Right atrium auricular region (tissue), 2 donors: ENCODE data around the gene VPS13C. TPM values are rescaled to one million over a fixed set of nuclear protein-coding genes. Genes with fewer than 3 reads are reported as not detected.

ENCODE experiments used
- DNase-seq: peaks from one replicate; pipeline ENCODE4 v3.0.0-alpha.2; 2019; ENCODE audit warnings: low spot score
- H3K27ac ChIP-seq, 2 donors: fragments of 200-600 bp; sonication (generic); 1 replicate in 1 of 2; 2 replicates in 1 of 2; pipeline ENCODE4 v1.5.1; 2016 to 2019
- H3K27me3 ChIP-seq, 2 donors: fragments of 200-600 bp; sonication (generic); one replicate each; pipeline versions ENCODE4 v1.5.1 to v1.6.0; 2017 to 2019
- H3K36me3 ChIP-seq: fragments of 200-600 bp; sonication (generic); one replicate; pipeline ENCODE4 v1.5.1; 2016
- H3K4me1 ChIP-seq, 2 donors: fragments of 200-600 bp; sonication (generic); one replicate each; pipeline versions ENCODE4 v1.5.1 to v1.6.0; 2017 to 2019
- H3K4me3 ChIP-seq, 2 donors: fragments of 200-600 bp; sonication (generic); 1 replicate in 1 of 2; 2 replicates in 1 of 2; pipeline ENCODE4 v1.5.1; 2017 to 2019; ENCODE audit warnings: mild to moderate bottlenecking in 1 of 2, moderate library complexity in 1 of 2
- H3K9me3 ChIP-seq, 2 donors: fragments of 200-600 bp; sonication (generic); one replicate each; pipeline ENCODE4 v1.5.1; 2019
- total RNA-seq, 2 donors: library from RNA; depleted of rRNA; stranded (reverse); fragments of >200 nt; gene quantifications; one replicate each; pipeline ENCODE4 v1.1.0, GENCODE V29; 2016
- TF ChIP-seq, protein P1 (sequence below), 2 donors: fragments of 200-600 bp; sonication (generic); IDR thresholded peaks; one replicate each; pipeline ENCODE4 v1.5.1; 2019; ENCODE audit warnings: antibody characterized with exemption in 2 of 2

Gene VPS13C
- total RNA-seq, 2 donors from 2014 or later, result 30.3 to 41.9 TPM

DNA sequence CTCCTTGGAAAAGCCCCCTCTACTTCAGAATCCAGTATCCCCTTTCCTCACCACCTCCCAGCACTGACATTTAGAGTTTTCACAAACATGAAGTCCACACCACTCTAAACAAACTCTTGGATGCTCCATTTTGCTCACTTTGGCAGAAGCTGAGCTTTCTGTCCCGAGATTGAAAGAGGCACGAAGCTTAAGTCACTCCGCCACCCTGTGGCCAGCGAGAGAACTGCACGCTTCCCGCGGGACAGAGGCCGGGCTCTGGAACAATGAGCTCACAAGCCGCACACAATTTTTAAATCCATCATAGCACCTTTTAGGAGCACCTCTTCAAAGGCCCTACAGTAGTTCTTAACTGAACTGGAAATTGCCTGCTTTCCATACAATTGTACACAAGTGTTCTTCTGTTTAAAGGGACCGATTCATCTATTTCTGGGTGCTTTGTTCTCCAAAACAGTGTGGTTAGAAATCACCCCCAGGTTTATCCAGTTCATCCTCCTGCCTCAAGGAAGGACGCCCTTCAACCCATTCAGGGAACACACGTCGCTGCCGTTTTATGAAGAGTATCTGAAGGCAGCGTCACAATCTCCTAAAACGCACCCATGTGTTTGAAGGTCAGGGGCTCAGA, 226.1 kb downstream of the VPS13C start:
- peak; percentile 92 for DNase-seq
- no peaks in the 10 kb centered on the region for H3K9me3 ChIP-seq
- H3K4me3 ChIP-seq, result no peak overlapping the region
- H3K36me3 ChIP-seq, result no peaks in the 10 kb centered on the region
- no peak overlapping the region for H3K27ac ChIP-seq
- TF ChIP-seq, protein P1, sequence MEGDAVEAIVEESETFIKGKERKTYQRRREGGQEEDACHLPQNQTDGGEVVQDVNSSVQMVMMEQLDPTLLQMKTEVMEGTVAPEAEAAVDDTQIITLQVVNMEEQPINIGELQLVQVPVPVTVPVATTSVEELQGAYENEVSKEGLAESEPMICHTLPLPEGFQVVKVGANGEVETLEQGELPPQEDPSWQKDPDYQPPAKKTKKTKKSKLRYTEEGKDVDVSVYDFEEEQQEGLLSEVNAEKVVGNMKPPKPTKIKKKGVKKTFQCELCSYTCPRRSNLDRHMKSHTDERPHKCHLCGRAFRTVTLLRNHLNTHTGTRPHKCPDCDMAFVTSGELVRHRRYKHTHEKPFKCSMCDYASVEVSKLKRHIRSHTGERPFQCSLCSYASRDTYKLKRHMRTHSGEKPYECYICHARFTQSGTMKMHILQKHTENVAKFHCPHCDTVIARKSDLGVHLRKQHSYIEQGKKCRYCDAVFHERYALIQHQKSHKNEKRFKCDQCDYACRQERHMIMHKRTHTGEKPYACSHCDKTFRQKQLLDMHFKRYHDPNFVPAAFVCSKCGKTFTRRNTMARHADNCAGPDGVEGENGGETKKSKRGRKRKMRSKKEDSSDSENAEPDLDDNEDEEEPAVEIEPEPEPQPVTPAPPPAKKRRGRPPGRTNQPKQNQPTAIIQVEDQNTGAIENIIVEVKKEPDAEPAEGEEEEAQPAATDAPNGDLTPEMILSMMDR (IDR thresholded peaks at IDR 0.05), result peak; percentile 94 to 99
- H3K27me3 ChIP-seq, result no peaks in the 10 kb centered on the region
- H3K4me1 ChIP-seq, result peaks cover 0 to 8% of the 10 kb centered on the region in 2 donors

DNA sequence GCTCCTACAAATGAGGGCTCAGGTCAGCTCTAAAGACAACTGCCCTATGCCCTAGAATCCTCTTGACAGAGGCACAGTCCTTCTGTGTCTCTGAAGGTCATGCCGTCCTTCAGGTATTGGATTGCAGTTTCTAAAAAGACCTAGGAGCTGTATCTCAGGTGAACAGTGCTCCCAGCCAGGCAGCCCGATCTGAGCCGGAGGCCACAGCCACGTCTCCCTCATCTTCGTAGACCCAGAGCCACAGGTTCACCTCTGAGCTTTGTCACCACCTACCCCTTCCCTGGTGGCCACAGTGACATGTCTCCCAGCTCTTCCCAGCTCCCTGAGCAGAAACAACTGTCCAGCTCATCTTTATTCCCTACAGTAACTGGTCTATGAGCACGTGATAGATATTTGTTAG, 228.0 kb downstream of the VPS13C start:
- no peak overlapping the region for H3K27ac ChIP-seq
- TF ChIP-seq, protein P1 (IDR thresholded peaks at IDR 0.05), result no peak

DNA sequence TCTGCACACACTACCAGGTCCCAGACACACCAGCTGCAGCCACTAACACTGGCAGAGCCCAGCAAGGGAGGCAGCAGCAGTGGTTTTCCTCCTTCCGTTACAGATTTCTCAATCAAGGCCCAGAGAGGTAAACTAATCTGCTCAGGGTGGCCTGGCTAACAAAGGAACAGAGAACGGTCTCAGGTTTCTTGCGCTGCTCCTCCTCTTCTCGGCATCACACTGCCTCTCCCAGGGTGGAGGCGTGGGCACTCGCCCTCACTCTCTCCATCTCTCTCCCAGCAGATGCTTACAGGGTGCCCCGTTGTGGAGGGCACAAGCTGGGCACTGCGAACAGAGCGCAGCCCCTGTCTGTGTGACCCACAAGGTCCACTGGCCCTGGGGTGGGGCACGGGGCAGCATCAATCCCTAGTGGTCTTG, 228.7 kb downstream of the VPS13C start:
- H3K4me3 ChIP-seq, result no peak overlapping the region
- DNase-seq, result no peak

More for the DNA sequence above, 228.0 kb downstream of the VPS13C start:
- DNase-seq, result no peak
- H3K27me3 ChIP-seq, result no peaks in the 10 kb centered on the region
- no peak overlapping the region for H3K4me3 ChIP-seq
- H3K4me1 ChIP-seq, result peaks cover 0 to 8% of the 10 kb centered on the region in 2 donors
- H3K36me3 ChIP-seq, result no peaks in the 10 kb centered on the region
- no peaks in the 10 kb centered on the region for H3K9me3 ChIP-seq

DNA sequence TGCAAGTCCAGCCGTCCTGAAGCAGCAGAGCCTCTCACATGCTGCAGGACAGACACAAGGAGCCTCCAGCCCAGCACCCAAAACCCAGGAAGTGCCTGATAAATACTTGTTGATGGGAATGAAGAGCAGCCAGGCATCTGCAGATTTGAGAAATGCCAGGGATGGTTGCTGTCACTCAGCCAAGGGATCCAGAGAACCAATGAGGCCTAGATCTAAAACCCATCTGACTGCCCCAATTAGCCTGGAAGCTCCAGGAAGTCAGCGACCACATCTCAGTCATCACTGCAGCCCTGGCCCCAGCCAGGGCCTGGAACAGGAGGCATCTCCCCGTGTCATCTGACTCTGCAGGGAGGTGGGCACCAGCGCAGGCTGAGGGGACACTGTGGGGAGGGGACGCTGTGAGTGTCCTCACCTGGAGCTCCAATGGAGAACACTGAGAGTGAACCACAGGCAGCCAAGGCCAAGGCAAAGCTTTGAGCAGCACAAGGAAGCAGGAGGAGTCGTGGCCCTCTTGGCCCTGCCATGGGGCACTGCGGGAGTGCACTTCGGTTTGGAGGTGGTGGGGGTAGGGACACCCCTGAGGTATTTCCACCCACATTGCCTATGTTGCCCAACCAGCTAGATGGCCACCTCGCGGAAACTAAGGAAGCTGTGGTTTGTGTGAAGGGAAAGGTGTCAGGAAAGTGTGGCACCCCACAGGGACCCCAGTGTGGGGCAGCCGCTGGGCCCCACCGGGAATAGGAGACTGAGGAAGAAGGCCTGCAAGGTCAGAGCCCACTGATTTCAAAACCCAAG, 229.5 kb downstream of the VPS13C start:
- Histone ChIP-seq H3K36me3 (no peaks in the 10 kb centered on the region), H3K9me3 (no peaks in the 10 kb centered on the region), H3K27ac (no peak overlapping the region), H3K4me3 (no peak overlapping the region), H3K27me3 (no peaks in the 10 kb centered on the region), H3K4me1 (peaks cover 0 to 8% of the 10 kb centered on the region in 2 donors)
- TF ChIP-seq, protein P1 (IDR thresholded peaks at IDR 0.05), result no peak
- DNase-seq, result no peak

More for the DNA sequence above, 228.7 kb downstream of the VPS13C start:
- TF ChIP-seq, protein P1 (IDR thresholded peaks at IDR 0.05), result no peak
- Histone ChIP-seq H3K9me3 (no peaks in the 10 kb centered on the region), H3K27me3 (no peaks in the 10 kb centered on the region), H3K4me1 (peaks cover 0 to 8% of the 10 kb centered on the region in 2 donors), H3K27ac (no peak overlapping the region), H3K36me3 (no peaks in the 10 kb centered on the region)

DNA sequence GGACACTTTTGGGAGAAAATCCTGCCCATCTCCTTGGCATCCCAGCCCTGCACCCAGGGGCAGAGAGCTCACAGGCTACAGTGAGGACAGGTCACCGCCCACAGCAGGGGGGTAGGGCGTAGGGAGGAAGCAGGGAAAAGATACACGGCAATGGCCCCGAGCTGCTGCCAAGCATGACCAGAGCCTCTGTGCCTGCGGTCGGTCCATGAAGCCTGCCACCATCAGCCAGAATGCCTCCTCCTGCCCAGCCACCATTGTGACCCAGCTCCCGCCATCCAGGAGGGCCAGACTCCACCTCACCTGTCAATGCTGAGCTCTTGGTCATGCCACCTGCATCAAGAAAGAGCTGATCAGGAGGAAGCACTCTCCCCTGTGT, 230.7 kb downstream of the VPS13C start:
- Histone ChIP-seq H3K4me3 (no peak overlapping the region), H3K4me1 (no peaks in the 10 kb centered on the region), H3K36me3 (no peaks in the 10 kb centered on the region), H3K27me3 (no peaks in the 10 kb centered on the region), H3K9me3 (no peaks in the 10 kb centered on the region), H3K27ac (no peak overlapping the region)
- DNase-seq, result no peak
- TF ChIP-seq, protein P1 (IDR thresholded peaks at IDR 0.05), result no peak
